ENCODE measurements around the gene YTHDF2.

- TF ChIP-seq CTCF (IDR thresholded peaks at IDR 0.05), result no peak
- no peak for TF ChIP-seq USF1 (IDR thresholded peaks at IDR 0.05; ENCODE audit: borderline replicate concordance, low read depth)
- no peak for TF ChIP-seq FOXM1 (IDR thresholded peaks at IDR 0.05; ENCODE audit: low read depth)
- no peak for TF ChIP-seq TCF12 (IDR thresholded peaks at IDR 0.05)
- no peak for TF ChIP-seq MAX (IDR thresholded peaks at IDR 0.05; ENCODE audit: low read depth)
- no peak for TF ChIP-seq RCOR1 (IDR thresholded peaks at IDR 0.05; ENCODE audit: low read length)
- TF ChIP-seq JUND (IDR thresholded peaks at IDR 0.05), result no peak
- no peak for TF ChIP-seq MXI1 (IDR thresholded peaks at IDR 0.05; ENCODE audit: low read depth, low read length)
- no peak for TF ChIP-seq USF2 (IDR thresholded peaks at IDR 0.05; ENCODE audit: borderline replicate concordance, low read depth, low read length)
- no peak for TF ChIP-seq GATA2 (CRISPR knock-in tag; IDR thresholded peaks at IDR 0.05)
- TF ChIP-seq REST (IDR thresholded peaks at IDR 0.05; ENCODE audit: low read depth, low read length), result no peak
Observed at GRCh38 chr1:28801461-28801860, 64.7 kb downstream of the YTHDF2 start.

Measured in SK-N-SH (cell line).